CD4-positive, alpha-beta T cell (primary cell): ENCODE results near the gene SYNGR3. TPM values are rescaled to one million over a fixed set of nuclear protein-coding genes. Genes with fewer than 3 reads are reported as not detected.

Experiments used
- ATAC-seq: fragments of 200-7000 bp; cut with Tn5 transposase; one replicate; pipeline ENCODE4 v1.10.0; 2022; ENCODE audit warnings: mild to moderate bottlenecking; ENCODE audit not compliant: poor library complexity
- CTCF ChIA-PET: fragments of 350-600 bp; sonication (Branson Sonifier 250); formaldehyde crosslinking; loops from one replicate; lab custom pipeline; 2021; ENCODE audit warnings: antibody characterized with exemption, inconsistent platforms; lab: Charles Lee
- POLR2A ChIA-PET: fragments of 350-600 bp; sonication (Branson Sonifier 250); formaldehyde crosslinking; loops from one replicate; lab custom pipeline; 2021; ENCODE audit warnings: antibody characterized with exemption, inconsistent platforms; lab: Charles Lee
- DNase-seq, 14 experiments: peaks; one replicate each; pipeline ENCODE4 v3.0.0-alpha.2; 2013 to 2020; ENCODE audit warnings: mixed read lengths in 2 of 14
- H3K27ac ChIP-seq, 2 donors: one replicate each; pipeline versions ENCODE4 v1.5.1 to v1.7.0; 2013; ENCODE audit warnings: low read length in 2 of 2, low read depth in 1 of 2, mild to moderate bottlenecking in 1 of 2
- H3K27me3 ChIP-seq, 2 experiments: 1 replicate in 1 of 2; 2 replicates in 1 of 2; pipeline versions ENCODE4 v1.6.1 to v1.7.0; 2013; ENCODE audit warnings: low read length in 2 of 2, control low read depth in 1 of 2, mild to moderate bottlenecking in 1 of 2, moderate library complexity in 1 of 2; ENCODE audit not compliant: insufficient read depth in 2 of 2, control insufficient read depth in 1 of 2
- H3K36me3 ChIP-seq: one replicate; pipeline ENCODE4 v1.6.1; 2013; ENCODE audit warnings: low read length, control low read depth; ENCODE audit not compliant: insufficient read depth
- H3K4me1 ChIP-seq: one replicate; pipeline ENCODE4 v1.6.1; 2013; ENCODE audit warnings: low read length, control low read depth; ENCODE audit not compliant: insufficient read depth
- H3K4me3 ChIP-seq: one replicate; pipeline ENCODE4 v1.5.1; 2013; ENCODE audit warnings: mild to moderate bottlenecking, low read length, moderate library complexity
- H3K9me3 ChIP-seq, 2 experiments: 1 replicate in 1 of 2; 2 replicates in 1 of 2; pipeline versions ENCODE4 v1.6.1 to v1.7.0; 2013; ENCODE audit warnings: low read length in 2 of 2, mild to moderate bottlenecking in 2 of 2, control low read depth in 1 of 2, moderate library complexity in 1 of 2; ENCODE audit not compliant: control insufficient read depth in 1 of 2, insufficient read depth in 1 of 2
- H3K27ac Mint-ChIP-seq: one replicate; pipeline ENCODE4 v1.8.0; 2020; ENCODE audit warnings: mixed read lengths
- H3K27me3 Mint-ChIP-seq: one replicate; pipeline ENCODE4 v1.8.0; 2021; ENCODE audit warnings: mixed read lengths
- H3K36me3 Mint-ChIP-seq: one replicate; pipeline ENCODE4 v1.8.0; 2021; ENCODE audit warnings: low read depth, mixed read lengths
- H3K4me1 Mint-ChIP-seq: one replicate; pipeline ENCODE4 v1.8.0; 2021; ENCODE audit warnings: low read depth, mixed read lengths
- H3K4me3 Mint-ChIP-seq: one replicate; pipeline ENCODE4 v1.8.0; 2020; ENCODE audit warnings: mild to moderate bottlenecking, mixed read lengths
- H3K9me3 Mint-ChIP-seq: one replicate; pipeline ENCODE4 v1.8.0; 2020; ENCODE audit warnings: mixed read lengths
- intact Hi-C, 2 experiments: fragments of 100-400 bp; cut with DNase I in 1 of 2; cut with micrococcal nuclease in 1 of 2; formaldehyde crosslinking; loops; one replicate each; pipeline versions ENCODE4 v1.15.1 to v1.9.0; 2023 to 2025; cut with DNase I, micrococcal nuclease
- total RNA-seq, 174 experiments: library from RNA in 2 of 174; stranded (reverse) in 2 of 174; gene quantifications; one replicate each; pipeline ENCODE4 v1.2.3 and lab custom pipeline; 2021 to 2026
- TF ChIP-seq, protein P1 (sequence below): fragments of 200-600 bp; IDR thresholded peaks from one replicate; pipeline ENCODE4 v1.8.0; 2022; ENCODE audit warnings: antibody characterized with exemption, mild to moderate bottlenecking

Gene SYNGR3
- total RNA-seq, 2 experiments from 2014 or later, result 3.8 to 3.9 TPM

DNA sequence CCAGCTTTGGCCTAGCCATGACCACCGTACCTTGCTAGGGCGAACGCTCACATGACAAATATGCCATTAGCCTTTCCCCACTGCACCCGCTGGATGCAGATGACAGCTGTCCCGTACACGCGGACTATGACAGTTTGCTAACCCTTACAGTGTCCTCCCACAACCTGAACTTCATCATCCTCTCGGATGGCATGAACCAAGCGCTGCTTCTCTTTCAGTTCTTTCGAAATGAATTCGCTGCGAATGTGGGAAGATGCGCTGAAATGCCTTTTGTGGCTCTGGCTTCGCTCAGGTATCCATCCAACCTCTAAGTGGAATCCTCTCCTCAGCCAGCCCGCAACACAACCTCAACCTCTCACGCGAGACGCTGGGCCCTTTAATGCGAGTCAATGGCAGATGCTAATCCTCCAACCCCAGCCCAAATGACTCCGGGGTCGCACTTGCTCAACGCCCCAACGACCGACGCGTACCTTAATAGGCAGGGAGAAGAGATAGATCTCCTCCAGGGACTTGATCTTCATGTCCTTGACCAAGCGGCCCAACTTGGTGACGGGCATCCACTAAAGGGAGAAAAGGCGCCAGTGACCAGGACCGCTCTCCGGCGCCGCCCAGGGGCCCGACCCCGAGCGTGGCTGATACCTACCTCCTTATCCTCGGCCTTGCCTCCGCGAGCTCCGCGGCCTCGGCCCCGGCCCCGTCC is 25.8 kb upstream of the SYNGR3 start:
- peak overlapping the region; percentile 98 for H3K27ac Mint-ChIP-seq
- ChIA-PET CTCF (interaction anchor here (0.7 to 2.3 kb wide), 4 partner anchors 84 to 258 kb away, joined by 3 to 7 read pairs (median 4); partner anchors contain the start of genes NTHL1, TRAF7 and TSC2), POLR2A (interaction anchor here (0.5 to 5.0 kb wide), 39 partner anchors 7 to 1269 kb away, joined by 3 to 62 read pairs (median 5); partner anchors contain the start of genes CCNF, ECI1, ELOB and FAHD1)
- peaks cover 55% of the 10 kb centered on the region for H3K36me3 Mint-ChIP-seq
- H3K9me3 ChIP-seq, result no peaks in the 10 kb centered on the region
- no peaks in the 10 kb centered on the region for H3K9me3 Mint-ChIP-seq
- peaks cover 54% of the 10 kb centered on the region for H3K4me1 Mint-ChIP-seq
- peak overlapping the region; percentile 98 for H3K4me3 Mint-ChIP-seq
- H3K27ac ChIP-seq, result peak overlapping the region; percentile 96 to 99
- TF ChIP-seq, protein P1, sequence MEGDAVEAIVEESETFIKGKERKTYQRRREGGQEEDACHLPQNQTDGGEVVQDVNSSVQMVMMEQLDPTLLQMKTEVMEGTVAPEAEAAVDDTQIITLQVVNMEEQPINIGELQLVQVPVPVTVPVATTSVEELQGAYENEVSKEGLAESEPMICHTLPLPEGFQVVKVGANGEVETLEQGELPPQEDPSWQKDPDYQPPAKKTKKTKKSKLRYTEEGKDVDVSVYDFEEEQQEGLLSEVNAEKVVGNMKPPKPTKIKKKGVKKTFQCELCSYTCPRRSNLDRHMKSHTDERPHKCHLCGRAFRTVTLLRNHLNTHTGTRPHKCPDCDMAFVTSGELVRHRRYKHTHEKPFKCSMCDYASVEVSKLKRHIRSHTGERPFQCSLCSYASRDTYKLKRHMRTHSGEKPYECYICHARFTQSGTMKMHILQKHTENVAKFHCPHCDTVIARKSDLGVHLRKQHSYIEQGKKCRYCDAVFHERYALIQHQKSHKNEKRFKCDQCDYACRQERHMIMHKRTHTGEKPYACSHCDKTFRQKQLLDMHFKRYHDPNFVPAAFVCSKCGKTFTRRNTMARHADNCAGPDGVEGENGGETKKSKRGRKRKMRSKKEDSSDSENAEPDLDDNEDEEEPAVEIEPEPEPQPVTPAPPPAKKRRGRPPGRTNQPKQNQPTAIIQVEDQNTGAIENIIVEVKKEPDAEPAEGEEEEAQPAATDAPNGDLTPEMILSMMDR, result no peak
- H3K4me1 ChIP-seq, result peaks cover 65% of the 10 kb centered on the region
- H3K4me3 ChIP-seq, result peak overlapping the region; percentile 91
- intact Hi-C loops, result loop anchor here in 1 of 2 experiments (10.0 kb wide), 1 partner anchor 1269 kb away; the partner anchor contains the start of gene WDR24
- DNase-seq, result peak in 7 of 14 experiments; percentile 27 to 70 (median 40)
- ATAC-seq, result peak; percentile 10
- H3K36me3 ChIP-seq, result peaks cover 34% of the 10 kb centered on the region
- no peaks in the 10 kb centered on the region for H3K27me3 ChIP-seq
- H3K27me3 Mint-ChIP-seq, result no peaks in the 10 kb centered on the region

DNA sequence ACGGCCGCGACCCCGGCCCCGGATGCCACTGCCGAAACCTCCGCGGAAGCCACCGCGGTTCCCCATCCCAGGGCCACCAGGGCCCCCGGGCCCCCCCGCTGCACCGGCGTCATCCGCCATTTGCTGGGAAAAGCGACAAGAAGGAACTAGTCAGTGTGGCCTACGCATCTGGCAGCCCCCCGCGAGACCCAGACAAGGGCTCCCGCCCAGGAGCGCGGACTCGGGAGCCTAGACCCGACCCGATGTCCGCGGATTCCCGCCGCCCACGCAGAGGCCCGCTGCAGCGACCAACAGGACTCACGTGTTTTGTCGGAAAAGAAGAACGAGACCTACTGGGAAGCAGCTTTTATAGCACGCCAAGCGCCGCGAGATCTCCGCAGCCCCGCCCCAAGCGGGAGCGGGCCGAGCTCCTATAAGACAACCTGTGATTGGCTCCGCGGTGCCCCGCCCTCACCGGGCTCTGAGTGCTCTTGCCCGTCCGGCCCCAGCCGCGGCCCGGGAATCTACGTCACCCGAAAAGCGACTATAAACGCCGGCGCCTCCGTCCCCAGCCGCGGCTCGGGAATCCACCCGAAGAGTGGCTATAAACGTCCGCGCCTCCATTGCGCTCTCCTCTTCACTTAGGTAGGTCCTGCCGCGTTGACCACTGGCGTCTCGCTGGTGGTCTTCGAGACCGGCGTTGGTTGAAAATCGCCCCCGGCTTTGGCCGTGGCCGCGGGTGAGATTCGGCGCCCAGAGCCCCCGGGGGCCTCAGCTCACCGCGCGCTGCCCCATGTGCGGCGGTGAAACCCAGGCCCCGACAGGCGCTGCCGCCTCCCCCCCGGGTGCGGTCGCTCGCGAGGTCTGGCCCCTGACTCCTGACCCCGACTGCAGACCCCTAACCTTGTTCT is 25.0 kb upstream of the SYNGR3 start, which contains the start of gene RPS2:
RPS2 (minus strand) TSS at position 321 of the 890 bp plus-strand sequence; CDS start at position 120, 201 bp downstream.
- peak within 1 kb of the TSS; percentile 98 for H3K27ac Mint-ChIP-seq
- no peaks in the 10 kb centered on the region for H3K9me3 Mint-ChIP-seq
- Histone ChIP-seq H3K9me3 (no peaks in the 10 kb centered on the region), H3K27ac (peak within 1 kb of the TSS; percentile 96 to 99), H3K36me3 (peaks cover 34% of the 10 kb centered on the region), H3K4me3 (peak within 1 kb of the TSS; percentile 91), H3K4me1 (peaks cover 58% of the 10 kb centered on the region), H3K27me3 (no peaks in the 10 kb centered on the region)
- ChIA-PET CTCF (interaction anchor here (0.7 to 2.3 kb wide), 4 partner anchors 83 to 259 kb away, joined by 3 to 7 read pairs (median 4); partner anchors contain the start of genes NTHL1, TRAF7 and TSC2), POLR2A (interaction anchor here (0.6 to 3.5 kb wide), 45 partner anchors 9 to 1914 kb away, joined by 3 to 62 read pairs (median 5); partner anchors contain the start of genes CCNF, ECI1, ELOB and FAHD1)
- TF ChIP-seq, protein P1, result no peak
- peaks cover 50% of the 10 kb centered on the region for H3K4me1 Mint-ChIP-seq
- intact Hi-C loops, result loop anchor here in 1 of 2 experiments (10.0 kb wide), 1 partner anchor 1270 kb away; the partner anchor contains the start of gene WDR24
- H3K36me3 Mint-ChIP-seq, result peaks cover 55% of the 10 kb centered on the region
- ATAC-seq (peak; percentile 89), DNase-seq (peak; percentile 96 to 100 (median 98))
- no peaks in the 10 kb centered on the region for H3K27me3 Mint-ChIP-seq
- peak within 1 kb of the TSS; percentile 98 for H3K4me3 Mint-ChIP-seq
